ENCODE results near the gene TRMT112. TPM values are rescaled to one million over a fixed set of nuclear protein-coding genes. Genes with fewer than 3 reads are reported as not detected.

Gene TRMT112
- total and polyA plus RNA-seq, 10 of the 15 experiments (the other 5 are each of a cell fraction or from before 2014, with no cell fraction given), result 212 to 455 (median 308) TPM

- TF ChIP-seq IRF4 (IDR thresholded peaks at IDR 0.05; ENCODE audit: low read depth, low read length), result peak; percentile 91
- TF ChIP-seq CREM (IDR thresholded peaks at IDR 0.05; ENCODE audit: low read depth), result 0 out of 2 replicates have a peak, but pooled peaks have one; percentile 26
Measured at GRCh38 chr11:64331569-64332371, 14.4 kb upstream of the TRMT112 start (continued).

GRCh38 chr11:64330888-64331287 lies 13.5 kb upstream of the TRMT112 start:
- RAD21 ChIA-PET (ENCODE audit: unreplicated experiment), result interaction anchor here (0.7 to 4.2 kb wide), 13 partner anchors 8 to 125 kb away, joined by 3 to 86 read pairs (median 6); partner anchors contain the start of genes CCDC88B, ESRRA, FERMT3 and PRDX5
- no peak for TF ChIP-seq EGR1 (IDR thresholded peaks at IDR 0.05; ENCODE audit: borderline replicate concordance in 1 of 2, low read depth in 2 of 2, low read length in 2 of 2)
- TF ChIP-seq MYC (IDR thresholded peaks at IDR 0.05; ENCODE audit: insufficient read depth, insufficient read length, insufficient replicate concordance, low read length, severe bottlenecking), result no peak
- TF ChIP-seq EP300 (IDR thresholded peaks at IDR 0.05; ENCODE audit: borderline replicate concordance in 1 of 2, control insufficient read depth in 1 of 2, low read depth in 2 of 2, low read length in 2 of 2), result no peak
- no peak for TF ChIP-seq FOS (IDR thresholded peaks at IDR 0.05; ENCODE audit: borderline replicate concordance, extremely low read depth, insufficient read length)

More at GRCh38 chr11:64330888-64331287, 13.5 kb upstream of the TRMT112 start:
- Histone ChIP-seq H2AFZ (ENCODE audit: control insufficient read depth, low read depth, low read length) (no peak overlapping the region), H3K27me3 (replicated peaks in 1 of 2; ENCODE audit: control insufficient read depth in 2 of 2, insufficient read depth in 2 of 2, low read length in 1 of 2) (no peaks in the 10 kb centered on the region), H3K79me2 (ENCODE audit: control insufficient read depth, insufficient read depth, low read length) (no peaks in the 10 kb centered on the region), H3K9ac (ENCODE audit: control insufficient read depth, insufficient read depth, low read length) (no peak overlapping the region), H3K4me3 (no peak overlapping the region), H4K20me1 (ENCODE audit: control insufficient read depth, insufficient read depth) (no peaks in the 10 kb centered on the region), H3K27ac (ENCODE audit: control insufficient read depth, insufficient read depth) (no peak overlapping the region), H3K36me3 (ENCODE audit: control insufficient read depth in 2 of 2, insufficient read depth in 2 of 2, low read length in 1 of 2) (no peaks in the 10 kb centered on the region), H3K4me2 (ENCODE audit: control insufficient read depth, insufficient read depth) (no peak overlapping the region), H3K4me1 (ENCODE audit: control insufficient read depth, insufficient read depth, low read length) (peaks cover 21% of the 10 kb centered on the region), H3K9me3 (replicated peaks; ENCODE audit: control insufficient read depth, insufficient read depth, low read length) (no peaks in the 10 kb centered on the region; the same call in 2 of the 3 replicates)
- ATAC-seq (no peak), FAIRE-seq (no peak), DNase-seq (ENCODE audit: low read depth, low spot score) (no peak)
- in situ Hi-C loops (cut with MboI), result no loop called here
- intact Hi-C loops (cut with micrococcal nuclease; ENCODE audit: unreplicated experiment), result loop anchor here (1.0 kb wide), 2 partner anchors 13 to 25 kb away; partner anchors contain the start of gene PRDX5
- POLR2A ChIA-PET, result interaction anchor here (0.6 to 2.7 kb wide), 9 partner anchors 9 to 124 kb away, joined by 3 to 27 read pairs (median 5); partner anchors contain the start of genes CCDC88B, ESRRA, FERMT3 and FKBP2
- CTCF ChIA-PET, result interaction anchor here (0.6 to 14.7 kb wide), 19 partner anchors 8 to 344 kb away, joined by 3 to 228 read pairs (median 8); partner anchors contain the start of genes CCDC88B, ESRRA, FERMT3 and PRDX5
- no TSS peak for BruUV-seq (replicated peaks)
- SMC1A ChIA-PET (ENCODE audit: uncharacterized antibody, unreplicated experiment), result interaction anchor here (0.8 to 6.4 kb wide), 9 partner anchors 8 to 125 kb away, joined by 3 to 71 read pairs (median 5); partner anchors contain the start of genes ESRRA, FERMT3, PRDX5 and TRMT112
- 95% methylated on average over 11 of the region's 11 CpGs for WGBS (ENCODE audit: insufficient coverage, insufficient replicate concordance, low lambda C conversion rate, missing lambda C conversion rate)

Data from GM12878 (cell line).